Stimulated activated CD4-positive, alpha-beta T cell treated with anti-CD3 and anti-CD28 coated beads, Interleukin-4, amount 100 ng/mL, for 4 hours (primary cell): ENCODE measurements around the gene ANO7.

Source experiments
- DNase-seq, 2 experiments: peaks; one replicate each; pipeline ENCODE4 v3.0.0-alpha.2; 2020

The ANO7 gene

DNA sequence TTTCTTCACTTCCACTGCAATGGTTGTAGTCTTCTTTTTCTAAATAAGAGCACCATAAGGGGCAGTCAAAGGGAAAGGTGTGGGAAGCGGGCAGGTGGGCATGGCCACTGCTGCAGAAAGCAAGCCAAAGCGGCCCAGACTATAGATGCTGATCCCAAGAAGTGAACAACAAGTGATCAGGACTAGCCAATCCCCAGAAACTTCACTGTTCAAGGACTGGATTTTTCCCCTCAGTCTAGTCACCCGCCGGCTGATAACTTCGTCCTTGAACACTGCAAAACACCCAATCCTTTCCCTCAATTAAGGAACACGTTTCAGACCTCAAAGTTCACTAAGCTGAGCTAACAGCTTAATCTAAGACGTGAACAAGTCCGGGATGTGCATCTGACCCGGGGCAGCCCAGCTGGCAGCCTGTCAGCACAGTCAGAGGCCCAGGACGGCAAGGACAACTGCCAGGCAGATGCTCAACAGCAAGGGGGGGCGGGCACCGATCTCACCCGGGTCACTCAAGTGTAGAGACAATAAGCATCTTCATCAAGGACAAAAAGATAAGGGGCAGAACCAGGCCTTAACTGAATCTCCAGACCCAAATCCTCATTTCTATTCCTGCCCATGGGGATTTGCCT lies 67.2 kb downstream of the ANO7 start:
- DNase-seq: no peak

DNA sequence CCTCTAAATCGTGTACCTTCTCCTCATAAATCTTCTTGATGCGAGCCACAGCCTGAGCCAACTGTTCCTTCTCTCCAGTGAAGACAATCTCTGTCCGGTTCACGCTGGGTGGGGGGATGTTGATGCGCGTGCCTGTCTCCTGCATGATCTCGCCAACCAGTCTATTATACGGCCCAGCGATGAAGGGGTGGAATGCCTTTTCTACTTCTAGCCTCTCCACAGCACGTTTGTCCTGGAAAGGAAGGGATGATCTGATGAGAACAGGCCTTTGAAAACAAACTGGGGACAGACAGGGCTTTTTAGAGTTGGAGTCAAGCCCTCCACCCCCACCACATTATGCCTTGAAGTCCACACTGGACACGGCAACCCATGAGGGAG lies 67.7 kb downstream of the ANO7 start:
- DNase-seq: no peak

DNA sequence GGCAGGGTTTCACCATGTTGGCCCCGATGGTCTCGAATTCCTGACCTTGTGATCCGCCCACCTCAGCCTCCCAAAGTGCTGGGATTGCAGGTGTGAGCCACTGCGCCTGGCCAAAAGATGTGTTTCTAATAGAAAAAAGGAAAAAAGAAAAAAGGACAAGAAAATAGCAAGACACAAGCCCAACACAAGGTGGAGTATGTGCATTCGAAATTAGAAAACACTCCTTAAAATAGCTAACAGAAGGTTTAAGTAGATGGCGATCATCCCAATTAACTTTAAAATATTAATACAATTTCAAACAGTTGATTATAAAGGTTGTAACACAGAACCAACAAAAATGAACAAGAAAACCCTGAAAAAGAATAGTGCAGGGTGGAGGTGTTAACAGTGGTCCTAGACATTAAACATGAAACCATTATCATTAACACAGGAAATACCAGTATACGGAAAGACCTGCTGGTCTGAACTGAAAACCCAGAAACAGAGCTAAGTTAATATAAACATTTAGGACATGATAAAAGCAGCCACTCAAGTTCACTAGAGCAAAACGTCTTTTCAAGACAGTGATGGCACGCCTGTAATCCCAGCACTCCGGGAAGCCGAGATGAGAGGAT lies 69.0 kb downstream of the ANO7 start:
- DNase-seq: no peak

DNA sequence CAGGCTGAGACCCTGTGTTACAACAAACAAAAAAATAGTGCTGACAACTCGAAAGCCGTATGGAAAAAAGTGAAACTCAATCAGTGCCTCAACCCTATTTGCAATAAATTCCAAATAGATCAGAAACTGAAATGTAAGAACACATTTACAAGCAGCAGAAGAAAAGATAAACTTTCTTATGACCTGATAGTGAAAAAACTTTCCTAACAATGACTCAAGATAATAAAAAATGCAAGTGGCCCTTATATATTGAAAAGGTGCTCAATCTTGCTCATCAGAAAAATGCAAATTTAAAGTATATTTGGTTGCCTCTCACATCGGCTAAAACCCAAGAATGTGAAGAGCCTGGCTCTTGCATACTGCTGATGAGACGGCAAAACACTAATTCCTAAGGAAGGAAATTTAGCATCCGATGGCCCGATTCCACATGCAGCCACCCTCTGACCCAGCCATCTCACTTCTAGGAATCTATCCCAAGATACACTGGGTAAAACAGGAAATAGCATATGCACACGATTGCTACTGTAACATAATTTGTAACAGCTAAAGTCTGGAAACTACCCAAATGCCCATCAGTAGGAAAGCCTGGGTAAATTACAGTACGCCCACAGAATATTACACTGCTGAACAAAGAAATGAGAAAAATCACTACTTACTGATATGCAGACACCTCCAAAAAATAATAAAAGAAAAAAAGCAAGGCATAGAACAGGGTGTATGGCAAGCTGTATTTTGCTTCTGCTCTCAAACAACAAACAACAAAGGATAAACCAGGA lies 70.2 kb downstream of the ANO7 start:
- DNase-seq: no peak

DNA sequence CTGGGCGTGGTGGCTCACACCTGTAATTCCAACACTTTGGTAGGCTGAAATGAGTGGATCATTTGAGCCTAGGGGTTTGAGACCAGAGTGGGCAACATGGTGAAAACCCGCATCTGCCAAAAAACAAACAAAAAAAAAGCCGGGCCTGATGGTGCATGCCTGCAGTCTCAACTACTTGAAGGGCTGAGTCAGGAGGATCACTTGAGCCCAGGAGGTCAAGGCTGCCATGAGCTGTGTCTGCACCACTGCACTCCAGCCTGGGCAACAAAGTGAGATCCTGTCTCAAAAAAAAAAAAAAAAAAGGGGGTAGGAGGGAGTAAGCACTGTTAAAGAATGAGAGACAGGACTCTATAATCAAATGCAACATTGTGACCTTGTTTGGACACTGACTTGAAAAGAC lies 72.4 kb downstream of the ANO7 start:
- DNase-seq: no peak

DNA sequence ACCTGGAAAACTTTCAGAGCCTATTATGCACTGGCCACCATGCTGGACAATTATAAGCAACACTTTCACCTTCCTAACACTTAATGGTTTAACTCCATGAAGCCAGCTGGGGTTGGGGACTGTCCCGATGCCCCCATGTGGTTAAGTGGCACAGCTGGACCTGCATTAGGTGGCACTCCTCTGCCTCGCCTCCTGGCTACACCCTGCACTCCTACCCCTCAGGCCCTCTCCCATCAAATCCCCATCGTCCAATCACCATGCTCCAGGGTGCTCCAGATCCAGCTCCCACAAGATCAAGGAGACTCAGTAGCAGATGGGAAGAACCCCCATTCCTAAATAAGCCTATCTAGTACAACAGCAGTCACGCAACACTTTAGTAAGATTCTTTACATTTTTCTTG lies 73.2 kb downstream of the ANO7 start:
- no peak for DNase-seq

DNA sequence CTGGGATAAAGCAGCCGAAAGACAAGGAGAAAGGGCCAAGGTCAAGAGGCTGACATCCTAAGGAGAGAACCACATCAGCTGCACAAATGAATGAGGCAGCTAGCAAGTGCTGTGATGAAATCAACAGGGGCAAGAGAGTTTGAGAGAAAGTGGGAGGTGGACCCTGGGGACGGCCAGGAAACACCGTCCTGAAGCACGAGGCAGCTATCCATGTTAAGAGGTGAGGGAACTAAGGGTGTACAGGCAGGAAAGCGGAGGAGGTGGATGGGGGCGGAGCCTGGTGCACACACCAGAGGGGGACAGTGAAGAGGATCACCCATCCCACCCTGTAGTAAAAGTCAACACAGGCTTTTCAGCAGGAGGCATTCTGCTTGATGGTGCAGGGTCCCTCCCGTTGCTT lies 74.6 kb downstream of the ANO7 start:
- no peak for DNase-seq

DNA sequence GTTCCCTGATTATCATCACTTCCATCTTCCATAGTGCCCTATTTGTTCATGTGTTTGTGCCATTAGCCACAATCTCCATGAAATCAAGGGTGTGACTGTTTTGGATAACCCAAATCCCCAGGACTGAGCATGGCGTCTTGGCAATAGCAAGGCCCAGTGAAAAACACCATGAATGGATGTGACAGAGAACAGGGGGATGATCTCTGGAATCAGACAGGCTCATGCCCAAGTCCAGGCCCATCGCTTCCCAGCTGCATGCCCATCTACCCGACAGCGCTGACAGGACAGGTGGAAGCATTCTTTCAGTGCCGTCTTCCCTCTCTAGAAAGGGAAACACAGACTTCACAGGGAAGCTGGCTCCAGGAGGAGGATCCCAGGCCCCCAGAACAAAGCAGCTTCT lies 77.0 kb downstream of the ANO7 start:
- no peak for DNase-seq

DNA sequence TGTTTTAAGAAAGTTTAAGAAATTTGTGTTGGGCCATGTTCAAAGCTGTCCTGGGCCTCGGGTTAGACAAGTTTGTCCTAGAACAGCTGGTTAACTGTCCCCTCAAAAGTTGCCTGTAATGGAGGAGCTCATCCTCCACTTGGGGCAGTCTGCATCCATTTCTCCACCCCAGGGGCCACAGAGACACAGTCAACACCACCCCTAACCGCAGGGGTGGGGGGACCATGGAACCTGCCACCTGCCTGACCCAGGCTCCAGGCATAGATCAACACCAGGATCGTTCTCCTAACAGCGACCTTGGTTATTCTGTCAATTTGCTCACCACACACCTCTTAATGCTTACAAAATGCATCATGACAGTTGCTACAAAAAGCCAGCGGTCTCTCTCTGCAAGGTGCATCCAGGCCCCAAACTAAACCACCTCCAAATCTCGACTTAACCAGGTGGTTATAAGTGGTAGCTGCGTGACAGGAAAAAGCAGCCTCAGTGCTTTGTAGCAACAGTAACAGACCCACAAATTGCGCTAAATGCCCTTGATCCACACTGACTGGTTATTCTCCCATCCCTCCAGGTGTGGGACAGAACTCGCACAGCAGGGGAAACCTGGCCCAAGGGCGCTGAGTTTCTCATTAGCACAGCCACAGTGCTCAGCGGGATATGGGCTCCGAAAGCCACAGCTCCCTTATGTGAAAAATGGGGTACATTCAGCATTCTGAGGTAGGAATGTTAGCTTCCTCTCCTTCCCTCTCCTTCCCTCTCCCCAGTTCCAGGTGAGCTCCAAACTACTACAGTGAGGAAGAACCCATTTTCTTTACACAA lies 79.0 kb downstream of the ANO7 start:
- no peak for DNase-seq

DNA sequence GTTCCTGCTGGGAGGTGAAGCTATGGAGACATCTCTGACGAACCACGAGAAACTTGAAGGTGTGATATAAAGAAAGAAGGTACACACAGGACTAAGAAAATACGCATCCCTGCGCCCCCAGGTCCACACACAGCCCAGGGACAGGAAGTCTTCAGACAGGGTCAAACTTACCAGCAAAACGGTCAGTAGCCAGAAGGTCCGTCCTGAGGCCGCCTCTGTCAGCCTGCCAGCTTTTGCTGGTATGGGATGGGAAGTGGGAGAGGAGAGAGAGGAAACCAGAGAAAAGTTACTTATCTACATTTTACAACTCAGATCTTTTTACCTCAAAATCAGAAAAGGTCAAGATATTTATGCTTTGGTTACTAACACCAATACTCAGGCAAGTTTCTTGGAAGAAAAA lies 79.8 kb downstream of the ANO7 start:
- no peak for DNase-seq

DNA sequence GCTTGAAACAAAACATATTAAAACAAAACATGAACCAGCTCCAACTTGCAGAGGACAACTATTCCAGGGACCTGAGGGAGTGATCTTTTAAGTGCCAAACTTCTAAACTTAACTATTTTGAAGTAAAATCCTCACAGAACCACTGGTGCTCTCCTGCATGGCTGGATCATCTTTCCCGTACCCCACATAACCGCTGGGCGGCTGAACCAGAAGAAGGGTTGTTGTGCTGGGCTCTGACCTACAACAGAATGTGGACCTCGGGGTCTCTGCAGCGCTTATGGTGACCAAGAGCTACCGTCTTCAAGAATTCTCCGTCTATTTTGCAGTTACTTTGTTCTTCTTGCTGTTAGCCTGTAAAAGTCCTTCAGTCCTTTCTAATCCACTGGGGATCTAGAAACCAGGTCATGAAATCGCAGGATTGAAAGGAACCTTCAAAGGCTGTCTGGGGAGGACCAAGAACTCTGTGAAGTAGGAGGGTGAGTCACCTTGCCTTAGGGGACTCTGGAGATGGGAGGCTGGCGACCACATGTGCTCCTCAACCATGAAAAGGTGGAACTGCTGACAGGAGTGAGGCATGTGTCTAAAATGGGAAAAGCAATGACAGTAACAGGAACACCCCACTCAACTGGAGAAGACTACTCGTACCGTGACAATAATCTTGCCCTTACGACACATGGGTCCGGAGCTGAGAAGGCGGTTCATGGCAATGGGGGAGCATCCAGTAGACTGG lies 80.4 kb downstream of the ANO7 start:
- no peak for DNase-seq

DNA sequence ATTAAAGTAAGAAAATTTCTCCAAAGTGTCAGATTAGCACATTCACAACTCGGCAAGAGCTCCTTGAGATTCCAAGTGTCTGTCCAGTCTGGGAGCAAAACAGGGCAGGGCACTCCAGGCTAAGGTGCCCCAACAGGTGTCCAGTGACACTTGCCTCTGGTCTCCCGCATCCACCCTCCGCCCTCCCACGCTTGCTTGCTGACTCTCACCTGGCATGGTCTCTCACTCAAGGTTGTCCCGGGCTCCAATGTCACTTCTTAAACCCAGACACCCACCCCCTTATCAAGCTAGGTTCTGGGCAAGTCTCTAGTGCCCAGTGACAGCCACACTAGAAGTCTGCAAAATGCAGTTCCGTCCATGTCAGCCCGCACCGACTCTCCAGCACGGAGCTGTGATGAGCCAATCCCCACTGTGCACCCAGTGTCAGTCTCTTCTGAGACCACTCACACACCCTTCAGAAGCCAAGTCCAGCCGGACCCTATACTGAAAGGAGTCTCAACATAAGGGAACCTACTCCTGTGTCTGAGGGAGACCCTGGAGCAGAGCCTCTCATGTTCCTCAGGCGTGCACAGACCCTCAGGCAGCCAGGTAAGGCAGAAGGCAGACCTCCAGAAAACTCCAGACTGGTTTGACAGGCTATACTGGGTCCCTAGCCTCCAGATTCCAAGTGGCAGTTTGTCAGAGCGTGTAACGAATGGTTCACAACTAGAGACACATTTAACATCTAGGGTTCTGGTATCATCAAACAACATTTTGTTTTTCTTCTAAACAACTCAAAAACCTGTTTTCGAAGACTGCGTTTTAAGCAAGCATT lies 81.4 kb downstream of the ANO7 start:
- DNase-seq: no peak

DNA sequence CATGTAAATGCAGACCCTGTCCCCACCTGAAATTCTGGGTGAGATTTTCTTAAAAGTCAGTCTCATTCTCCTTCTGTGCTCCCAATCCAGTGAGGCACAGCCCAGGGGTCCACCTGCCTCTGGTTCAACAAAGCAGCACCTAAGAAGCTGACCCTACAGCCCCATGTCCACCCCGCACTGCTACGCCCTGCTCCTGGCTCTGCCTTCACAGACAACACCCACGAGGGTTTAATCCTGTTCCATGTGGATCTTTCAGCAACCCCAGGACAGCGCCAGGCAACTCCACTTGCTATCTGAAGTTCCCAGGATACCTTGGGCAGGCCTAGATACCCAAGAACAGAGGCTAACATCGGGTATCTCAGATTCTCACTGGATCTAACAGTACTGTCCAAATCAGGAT lies 82.1 kb downstream of the ANO7 start:
- DNase-seq: no peak

DNA sequence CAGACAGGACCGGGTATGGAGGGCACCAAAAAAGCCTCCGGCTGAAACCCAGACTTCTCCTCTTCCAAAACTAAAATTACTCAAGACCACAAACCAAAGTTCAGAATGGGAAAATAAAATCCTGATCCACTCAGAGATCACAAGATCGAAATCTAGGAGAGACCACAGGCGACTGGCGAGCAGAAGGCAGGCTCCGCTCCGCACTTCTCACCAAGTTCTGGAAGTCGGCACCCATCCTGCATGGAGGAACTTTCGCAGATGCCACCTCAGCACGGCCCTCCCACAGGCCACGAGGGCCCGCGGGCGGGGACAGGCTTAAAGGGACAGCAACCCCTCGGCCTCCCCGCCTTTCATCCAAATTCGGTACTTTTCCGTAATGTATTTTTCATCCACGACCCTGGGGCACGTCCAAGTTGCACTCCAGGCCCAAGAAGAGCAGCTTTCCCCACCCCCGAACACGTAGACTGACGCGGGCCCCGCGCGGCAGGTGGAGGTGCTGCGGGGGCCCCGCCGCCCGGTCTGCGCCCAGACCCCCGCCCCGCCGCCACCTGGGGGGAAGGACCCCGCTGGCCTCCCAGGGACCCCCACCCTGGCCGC lies 83.3 kb downstream of the ANO7 start:
- DNase-seq: peak; percentile 51 to 55

DNA sequence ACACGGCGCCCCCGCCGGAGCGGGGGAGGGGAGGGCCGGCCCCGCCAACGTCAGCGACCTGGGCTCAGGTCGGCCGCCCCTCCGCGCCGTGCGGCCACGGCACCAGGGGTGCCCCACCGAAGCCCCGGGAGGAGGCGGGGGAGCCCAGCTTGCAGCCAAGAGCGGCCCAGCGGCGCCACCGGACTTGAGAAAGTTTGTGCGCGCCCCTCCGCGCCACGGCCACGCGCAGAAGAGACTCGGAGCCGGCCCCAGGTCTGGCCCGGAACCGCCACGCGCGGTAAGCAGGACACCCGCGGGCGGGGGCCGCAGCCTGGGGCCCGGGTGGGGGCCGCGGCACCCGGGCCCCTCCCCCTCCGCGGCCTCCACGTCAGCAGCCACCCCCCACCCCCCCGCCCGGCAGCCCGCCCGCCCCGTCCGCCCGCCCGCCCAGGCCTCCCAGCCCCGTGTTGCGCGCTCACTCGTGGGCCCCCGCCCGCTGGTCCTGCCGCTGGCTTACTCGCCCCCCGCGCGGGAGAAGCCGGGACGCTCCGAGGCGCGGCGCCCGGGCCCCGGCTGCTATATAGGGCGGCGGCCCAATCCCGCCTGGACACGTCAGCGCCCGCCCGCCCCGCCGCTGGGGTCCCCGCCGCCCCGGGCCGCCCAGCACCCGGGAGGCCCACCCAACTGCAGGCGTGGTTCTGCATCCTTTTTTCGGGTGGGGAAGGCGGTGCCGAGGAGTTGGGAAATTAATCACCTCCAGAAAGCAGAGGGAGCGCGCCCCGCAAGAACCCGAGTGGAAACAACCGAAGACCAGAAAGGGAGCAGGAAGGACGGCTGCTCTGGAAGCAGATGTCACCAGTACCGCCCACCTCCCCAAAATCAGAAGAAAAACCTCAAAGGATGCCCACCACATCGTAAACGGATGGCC lies 84.1 kb downstream of the ANO7 start:
- peak; percentile 30 to 53 for DNase-seq

DNA sequence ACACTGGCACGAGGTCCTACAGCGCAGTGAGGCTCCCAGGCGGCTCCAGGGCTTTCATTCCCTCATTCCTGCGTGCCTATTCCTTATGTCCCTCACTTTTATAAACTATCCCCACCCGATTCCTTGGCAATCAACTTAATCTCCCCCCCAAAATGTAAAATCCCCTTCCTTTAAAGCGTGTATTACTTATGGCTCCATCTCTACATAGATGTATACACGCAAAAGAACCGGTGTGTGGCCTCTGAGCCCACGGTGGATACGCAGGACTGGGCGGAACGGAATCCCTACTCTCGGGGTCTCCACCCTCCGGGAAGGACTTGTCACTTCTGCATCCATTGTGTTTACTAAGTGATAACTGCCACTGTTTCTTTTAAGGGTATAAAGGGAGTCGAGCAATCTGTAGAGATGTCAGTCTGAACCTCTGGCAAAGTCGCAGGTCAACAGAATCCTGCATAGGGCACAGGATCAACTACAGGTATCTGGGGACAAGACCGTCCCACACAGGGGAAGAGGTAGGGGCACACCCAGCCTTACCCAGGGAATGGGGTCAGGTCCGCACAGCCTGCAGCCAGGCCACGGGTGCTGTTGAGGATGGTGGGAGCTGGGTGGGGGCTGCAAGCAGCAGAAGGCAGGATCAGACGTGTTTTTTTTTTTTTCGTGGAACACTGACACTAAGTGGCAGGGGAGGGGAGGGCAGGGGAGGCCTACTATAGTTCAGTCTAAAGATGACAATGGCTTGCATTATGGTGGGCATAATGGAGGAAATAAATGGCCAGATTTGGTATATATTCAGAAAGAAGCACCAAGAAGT lies 84.9 kb downstream of the ANO7 start:
- no peak for DNase-seq

DNA sequence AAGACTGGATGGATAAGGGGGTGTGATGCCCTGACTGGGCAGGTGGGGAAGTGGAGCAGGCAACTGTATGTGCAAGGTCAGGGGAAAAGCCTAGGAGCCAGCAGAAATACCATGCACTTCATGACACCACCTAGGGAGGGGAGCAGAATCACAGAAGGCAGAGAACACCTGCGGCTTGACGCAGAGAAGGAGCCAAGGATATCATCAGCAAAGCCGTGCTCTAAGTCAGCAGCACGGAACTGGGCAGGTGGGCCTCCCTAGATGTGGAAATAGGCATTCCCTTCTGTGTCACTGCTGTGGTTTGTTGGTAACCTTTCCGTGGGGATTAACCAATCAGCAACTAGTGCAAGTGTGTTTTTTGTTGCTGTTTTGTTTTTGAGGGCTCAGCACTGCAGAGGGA lies 85.7 kb downstream of the ANO7 start:
- DNase-seq: no peak
